GM12875 (cell line): ENCODE measurements around the gene ATP10B.

Source experiments
- H3K4me3 ChIP-seq: one replicate; pipeline ENCODE4 v1.5.1; 2011; ENCODE audit warnings: low read depth, low read length, control low read depth
- TF ChIP-seq, protein P1 (sequence below): IDR thresholded peaks from 2 replicates; pipeline ENCODE4 v1.5.1; 2011; ENCODE audit warnings: low read depth, mild to moderate bottlenecking, control low read depth, inconsistent platforms, low read length, moderate library complexity, borderline replicate concordance; ENCODE audit not compliant: insufficient read depth

Gene ATP10B

DNA sequence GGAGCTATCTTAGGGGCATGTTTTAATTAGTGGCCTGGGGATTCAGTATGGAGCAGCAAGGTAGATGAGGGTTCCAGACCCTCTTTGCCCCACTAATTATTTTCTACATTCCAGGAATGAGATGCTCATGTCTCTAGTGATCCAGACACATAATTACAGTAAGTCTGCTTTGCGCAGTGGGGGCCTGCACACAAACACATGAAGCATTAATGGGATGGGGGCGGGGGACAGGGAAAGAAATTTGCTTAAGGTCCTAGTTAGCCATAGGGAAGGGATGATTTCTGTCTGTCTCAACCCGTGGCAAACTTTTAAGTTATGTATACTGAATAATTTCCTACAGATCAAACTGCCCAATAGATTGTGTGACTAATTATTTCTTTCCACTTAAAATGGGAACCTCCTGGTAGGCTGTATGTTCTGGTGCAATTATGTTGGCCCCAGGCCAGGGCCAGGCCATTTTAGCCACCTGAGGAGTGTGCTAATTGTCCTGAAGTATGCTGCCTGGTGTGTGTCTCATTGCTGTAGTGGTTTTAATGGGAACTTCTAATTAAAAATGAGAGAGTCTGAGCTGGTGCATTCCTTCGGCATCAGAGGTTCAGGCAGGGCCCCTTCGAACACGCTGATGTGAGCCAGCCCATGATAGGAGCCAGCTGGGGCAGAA, 295.9 kb downstream of the ATP10B start:
- no peak overlapping the region for H3K4me3 ChIP-seq
- TF ChIP-seq, protein P1, sequence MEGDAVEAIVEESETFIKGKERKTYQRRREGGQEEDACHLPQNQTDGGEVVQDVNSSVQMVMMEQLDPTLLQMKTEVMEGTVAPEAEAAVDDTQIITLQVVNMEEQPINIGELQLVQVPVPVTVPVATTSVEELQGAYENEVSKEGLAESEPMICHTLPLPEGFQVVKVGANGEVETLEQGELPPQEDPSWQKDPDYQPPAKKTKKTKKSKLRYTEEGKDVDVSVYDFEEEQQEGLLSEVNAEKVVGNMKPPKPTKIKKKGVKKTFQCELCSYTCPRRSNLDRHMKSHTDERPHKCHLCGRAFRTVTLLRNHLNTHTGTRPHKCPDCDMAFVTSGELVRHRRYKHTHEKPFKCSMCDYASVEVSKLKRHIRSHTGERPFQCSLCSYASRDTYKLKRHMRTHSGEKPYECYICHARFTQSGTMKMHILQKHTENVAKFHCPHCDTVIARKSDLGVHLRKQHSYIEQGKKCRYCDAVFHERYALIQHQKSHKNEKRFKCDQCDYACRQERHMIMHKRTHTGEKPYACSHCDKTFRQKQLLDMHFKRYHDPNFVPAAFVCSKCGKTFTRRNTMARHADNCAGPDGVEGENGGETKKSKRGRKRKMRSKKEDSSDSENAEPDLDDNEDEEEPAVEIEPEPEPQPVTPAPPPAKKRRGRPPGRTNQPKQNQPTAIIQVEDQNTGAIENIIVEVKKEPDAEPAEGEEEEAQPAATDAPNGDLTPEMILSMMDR = no peak

DNA sequence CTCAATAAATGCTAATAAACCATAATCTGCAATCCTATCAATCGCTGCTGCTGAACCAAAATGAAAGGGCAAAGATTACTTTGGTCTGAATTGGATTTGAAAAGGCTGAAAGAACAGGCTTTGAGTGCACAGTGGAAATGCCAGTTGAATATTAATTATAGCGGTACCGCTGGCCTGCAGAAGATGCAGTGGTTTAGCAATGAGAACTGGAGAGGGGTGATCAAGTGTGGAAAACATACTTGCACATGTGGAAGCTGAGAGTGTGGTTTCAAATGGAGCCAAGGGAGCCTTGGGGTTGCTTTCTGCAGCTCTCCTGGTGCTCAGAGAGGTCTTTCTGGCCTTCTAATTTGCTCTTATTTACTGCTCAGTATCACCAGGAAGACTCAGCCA, 296.4 kb downstream of the ATP10B start:
- no peak overlapping the region for H3K4me3 ChIP-seq
- TF ChIP-seq, protein P1 = no peak

DNA sequence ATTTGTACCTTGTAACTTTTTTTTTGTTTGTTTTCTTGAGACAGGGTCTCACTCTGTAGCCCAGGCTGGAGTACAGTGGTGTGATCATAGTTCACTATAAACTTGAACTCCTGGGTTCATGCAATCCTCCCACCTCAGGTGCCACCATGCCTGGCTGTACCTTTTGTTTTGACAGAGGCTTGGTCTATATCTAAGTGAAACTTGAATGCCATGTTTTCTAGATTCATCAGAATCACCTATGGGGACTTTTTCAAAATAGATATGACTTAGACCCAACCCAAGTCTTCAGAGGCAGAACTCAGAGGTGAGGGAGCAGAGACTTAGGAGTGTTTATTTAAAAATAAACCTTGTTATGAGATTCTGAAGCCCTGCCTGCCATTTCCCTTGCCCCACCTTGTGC, 301.9 kb downstream of the ATP10B start:
- no peak overlapping the region for H3K4me3 ChIP-seq
- TF ChIP-seq, protein P1 = no peak

DNA sequence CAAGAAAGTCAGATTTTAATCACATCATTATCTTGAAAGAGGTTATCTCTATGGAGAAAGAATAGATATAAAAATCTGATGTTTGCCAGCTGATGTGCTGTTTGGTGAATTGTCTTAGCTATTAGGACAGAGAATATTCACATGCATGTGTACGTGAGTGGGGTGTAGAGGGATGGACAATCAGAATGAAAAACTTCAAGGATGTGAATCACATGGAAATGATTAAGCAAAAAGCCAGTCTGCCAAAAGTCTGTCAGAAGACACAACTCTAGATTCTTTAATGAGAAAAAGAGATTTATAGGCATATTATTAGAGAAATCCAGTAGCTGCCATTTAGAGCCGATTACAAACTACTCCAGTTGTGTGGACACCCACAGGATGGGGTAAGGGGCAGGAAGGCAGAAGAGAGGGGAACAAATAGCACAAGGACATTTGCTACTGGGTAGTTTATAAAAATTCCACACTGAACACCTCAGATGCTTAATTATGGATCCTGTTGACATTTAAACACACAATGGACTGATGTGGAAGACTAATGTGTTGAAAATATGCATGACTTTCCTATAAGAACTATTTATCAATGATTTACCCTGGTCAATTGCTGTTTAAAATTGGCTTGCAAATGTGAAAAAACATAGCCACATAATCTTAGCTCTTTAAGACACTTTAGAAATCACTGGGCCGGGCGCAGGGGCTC, 302.9 kb downstream of the ATP10B start:
- no peak overlapping the region for H3K4me3 ChIP-seq
- TF ChIP-seq, protein P1 = no peak

DNA sequence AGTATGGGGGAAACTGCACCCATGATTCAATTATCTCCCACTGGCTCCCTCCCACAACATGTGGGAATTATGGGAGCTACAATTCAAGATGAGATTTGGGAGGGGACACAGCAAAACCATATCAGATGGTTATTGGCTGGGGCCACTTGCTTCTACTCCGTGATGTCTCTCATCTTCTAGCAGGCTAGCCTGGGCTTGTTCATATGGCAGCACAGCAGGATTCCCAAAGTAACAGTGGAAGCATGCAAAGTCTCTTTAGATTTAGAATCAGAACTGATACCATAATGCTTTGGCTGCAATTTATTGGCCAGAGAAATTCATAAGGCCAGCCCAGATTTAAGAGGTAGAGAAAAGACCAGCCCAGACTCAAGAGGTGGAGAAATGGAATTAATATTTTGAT, 304.1 kb downstream of the ATP10B start:
- H3K4me3 ChIP-seq = no peak overlapping the region

DNA sequence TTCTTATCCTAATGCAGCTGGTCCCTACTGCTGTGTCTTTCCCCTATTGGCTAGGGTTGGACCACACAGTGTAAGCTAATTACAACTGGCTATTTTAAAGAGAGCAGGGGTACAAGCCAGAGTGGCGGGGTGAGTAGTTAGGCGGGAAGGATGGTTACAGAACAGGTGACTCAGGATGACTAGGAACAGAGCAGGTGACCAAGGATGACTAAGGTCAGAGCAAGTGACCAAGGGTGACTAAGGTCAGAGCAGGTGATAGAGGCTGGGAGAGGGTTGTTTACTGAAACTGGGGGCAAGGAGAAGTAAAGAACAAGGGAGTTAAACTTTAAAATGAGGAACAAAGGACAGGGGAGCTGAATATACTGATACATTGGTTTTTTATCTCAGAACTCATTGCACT, 304.9 kb downstream of the ATP10B start:
- TF ChIP-seq, protein P1 = no peak
- no peak overlapping the region for H3K4me3 ChIP-seq

More for the DNA sequence above, 304.1 kb downstream of the ATP10B start:
- TF ChIP-seq, protein P1 = no peak

DNA sequence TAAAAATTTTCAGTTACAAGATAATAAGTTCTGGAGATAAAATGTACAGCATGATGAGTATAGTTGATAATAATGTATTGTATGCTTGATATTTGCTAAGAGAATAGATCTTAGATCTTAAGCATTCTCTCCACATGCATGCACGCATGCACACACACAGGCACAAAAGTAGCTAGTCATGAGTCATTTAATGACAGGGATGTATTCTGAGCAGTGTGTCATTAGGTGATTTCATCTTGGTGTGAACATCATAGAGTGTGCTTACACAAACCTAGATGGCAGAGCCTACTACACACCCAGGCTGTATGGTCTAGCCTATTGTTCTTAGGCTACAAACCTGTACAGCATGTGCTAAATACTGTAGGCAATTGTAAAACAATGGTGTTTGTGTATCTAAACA, 306.2 kb downstream of the ATP10B start:
- H3K4me3 ChIP-seq = no peak overlapping the region
- TF ChIP-seq, protein P1 = no peak
